OCI-LY7 (cell line): ENCODE data around the gene HEATR3. TPM values are rescaled to one million over a fixed set of nuclear protein-coding genes. Genes with fewer than 3 reads are reported as not detected.
"Not testable (repeated sequence)": the region's sequence is repeated elsewhere in the genome, so short reads cannot be mapped to it uniquely, and the experiment has no call there.

Experiments used
- BruUV-seq: library from RNA; stranded (reverse); fragments of 400-500 nt; replicated peaks from 2 replicates; lab custom pipeline; 2021; lab: Mats Ljungman, UMichigan
- CTCF ChIA-PET: fragments of 300-600 bp; sonication (Branson Sonifier 250); formaldehyde crosslinking; loops from one replicate; lab custom pipeline; 2022; ENCODE audit warnings: antibody characterized with exemption; ENCODE audit not compliant: unreplicated experiment; lab: Charles Lee
- POLR2A ChIA-PET: fragments of 300-600 bp; sonication (Branson Sonifier 250); formaldehyde crosslinking; loops from one replicate; lab custom pipeline; 2022; ENCODE audit warnings: antibody characterized with exemption; lab: Charles Lee
- DNase-seq: peaks from one replicate; pipeline ENCODE4 v3.0.0-alpha.2; 2015; ENCODE audit warnings: low spot score
- H2AFZ ChIP-seq: fragments of 200-600 bp; sonication (generic), shearing (Covaris generic); 2 replicates; pipeline ENCODE4 v1.6.1; 2014; ENCODE audit warnings: mild to moderate bottlenecking, antibody characterized with exemption, low read length, moderate library complexity
- H3K27ac ChIP-seq: fragments of 200-600 bp; sonication (generic); 2 replicates; pipeline ENCODE4 v1.5.1; 2014; ENCODE audit warnings: mixed run types, low read depth, mild to moderate bottlenecking, moderate library complexity, low read length, inconsistent platforms; ENCODE audit not compliant: poor library complexity, severe bottlenecking
- H3K36me3 ChIP-seq: fragments of 200-600 bp; sonication (generic); 2 replicates; pipeline ENCODE4 v1.6.1; 2014; ENCODE audit warnings: mild to moderate bottlenecking, antibody characterized with exemption, low read length, moderate library complexity, mixed read lengths; ENCODE audit not compliant: insufficient read depth
- H3K4me1 ChIP-seq: fragments of 200-600 bp; sonication (generic); 2 replicates; pipeline ENCODE4 v1.5.1; 2014; ENCODE audit warnings: mild to moderate bottlenecking, low read length; ENCODE audit not compliant: insufficient read depth, poor library complexity, severe bottlenecking
- H3K4me2 ChIP-seq: fragments of 200-600 bp; sonication (generic); 2 replicates; pipeline ENCODE4 v1.6.1; 2014; ENCODE audit warnings: mild to moderate bottlenecking, low read length
- H3K4me3 ChIP-seq: fragments of 200-600 bp; sonication (generic); 2 replicates; pipeline ENCODE4 v1.5.1; 2014; ENCODE audit warnings: mild to moderate bottlenecking, low read depth, low read length; ENCODE audit not compliant: poor library complexity, severe bottlenecking
- H3K79me2 ChIP-seq: fragments of 200-600 bp; sonication (generic); 2 replicates; pipeline ENCODE4 v1.6.1; 2016; ENCODE audit warnings: low read depth, mild to moderate bottlenecking, low read length, moderate library complexity, mixed read lengths; ENCODE audit not compliant: insufficient read depth
- H3K9me2 ChIP-seq: fragments of 200-600 bp; sonication (generic); 2 replicates; pipeline ENCODE4 v1.6.1; 2016; ENCODE audit warnings: mild to moderate bottlenecking, low read length, mixed read lengths; ENCODE audit not compliant: insufficient read depth
- H3K9me3 ChIP-seq: fragments of 200-600 bp; sonication (generic); 2 replicates; pipeline ENCODE4 v1.6.1; 2014; ENCODE audit warnings: mild to moderate bottlenecking, mixed run types, low read length, mixed read lengths
- H4K20me1 ChIP-seq: fragments of 200-600 bp; sonication (generic); 2 replicates; pipeline ENCODE4 v1.6.1; 2014; ENCODE audit warnings: mild to moderate bottlenecking, antibody characterized with exemption, low read length, moderate library complexity, mixed read lengths; ENCODE audit not compliant: insufficient read depth
- EZH2phosphoT487 ChIP-seq: fragments of 200-600 bp; sonication (generic); IDR thresholded peaks from 2 replicates; pipeline ENCODE4 v1.6.1; 2018; ENCODE audit warnings: low read depth, borderline replicate concordance, mild to moderate bottlenecking, mixed run types, antibody characterized with exemption, low read length, moderate library complexity, mixed read lengths
- intact Hi-C: fragments of 100-400 bp; cut with micrococcal nuclease; formaldehyde crosslinking; loops from one replicate; pipeline ENCODE4 v1.10.0; 2022; ENCODE audit not compliant: unreplicated experiment
- total RNA-seq, 2 experiments: library from RNA; depleted of rRNA in 1 of 2; stranded (reverse); fragments of >200 nt in 1 of 2; shearing (Covaris generic) in 1 of 2; gene quantifications; 2 replicates each; pipeline ENCODE4 v1.2.3, GENCODE V29; 2014 to 2022
- TF ChIP-seq, protein P1 (sequence below): fragments of 200-600 bp; sonication (generic); conservative IDR thresholded peaks from 2 replicates; pipeline ENCODE4 v1.5.1; 2014; ENCODE audit warnings: mild to moderate bottlenecking, antibody characterized with exemption, low read length, moderate library complexity, mixed read lengths

HEATR3 gene
- total RNA-seq, 2 experiments from 2014 or later = 34.2 to 50.6 TPM

- Histone ChIP-seq H2AFZ (no peak overlapping the region), H3K4me2 (no peak overlapping the region), H3K4me3 (no peak overlapping the region), H4K20me1 (no peaks in the 10 kb centered on the region), H3K79me2 (no peaks in the 10 kb centered on the region), H3K9me3 (no peaks in the 10 kb centered on the region), H3K27ac (no peak overlapping the region), H3K4me1 (no peaks in the 10 kb centered on the region), H3K36me3 (no peaks in the 10 kb centered on the region), H3K9me2 (no peaks in the 10 kb centered on the region)
- ChIA-PET POLR2A (no interaction called here), CTCF (no interaction called here)
- DNase-seq = no peak
- BruUV-seq = no TSS peak
- intact Hi-C loops = no loop called here
- no peak for TF ChIP-seq EZH2phosphoT487
- TF ChIP-seq, protein P1, sequence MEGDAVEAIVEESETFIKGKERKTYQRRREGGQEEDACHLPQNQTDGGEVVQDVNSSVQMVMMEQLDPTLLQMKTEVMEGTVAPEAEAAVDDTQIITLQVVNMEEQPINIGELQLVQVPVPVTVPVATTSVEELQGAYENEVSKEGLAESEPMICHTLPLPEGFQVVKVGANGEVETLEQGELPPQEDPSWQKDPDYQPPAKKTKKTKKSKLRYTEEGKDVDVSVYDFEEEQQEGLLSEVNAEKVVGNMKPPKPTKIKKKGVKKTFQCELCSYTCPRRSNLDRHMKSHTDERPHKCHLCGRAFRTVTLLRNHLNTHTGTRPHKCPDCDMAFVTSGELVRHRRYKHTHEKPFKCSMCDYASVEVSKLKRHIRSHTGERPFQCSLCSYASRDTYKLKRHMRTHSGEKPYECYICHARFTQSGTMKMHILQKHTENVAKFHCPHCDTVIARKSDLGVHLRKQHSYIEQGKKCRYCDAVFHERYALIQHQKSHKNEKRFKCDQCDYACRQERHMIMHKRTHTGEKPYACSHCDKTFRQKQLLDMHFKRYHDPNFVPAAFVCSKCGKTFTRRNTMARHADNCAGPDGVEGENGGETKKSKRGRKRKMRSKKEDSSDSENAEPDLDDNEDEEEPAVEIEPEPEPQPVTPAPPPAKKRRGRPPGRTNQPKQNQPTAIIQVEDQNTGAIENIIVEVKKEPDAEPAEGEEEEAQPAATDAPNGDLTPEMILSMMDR = no peak
Measured at GRCh38 chr16:50124769-50125168, 59.0 kb downstream of the HEATR3 start.

GRCh38 chr16:50126183-50126582 lies 60.4 kb downstream of the HEATR3 start:
- no peaks in the 10 kb centered on the region for H3K9me2 ChIP-seq
- no peaks in the 10 kb centered on the region for H3K36me3 ChIP-seq
- BruUV-seq = no TSS peak
- no peak overlapping the region for H3K4me2 ChIP-seq
- H2AFZ ChIP-seq = no peak overlapping the region
- CTCF ChIA-PET = no interaction called here
- no peak for DNase-seq
- H3K27ac ChIP-seq = no peak overlapping the region
- intact Hi-C loops = no loop called here
- no peaks in the 10 kb centered on the region for H3K79me2 ChIP-seq
- no peaks in the 10 kb centered on the region for H3K9me3 ChIP-seq
- H4K20me1 ChIP-seq = no peaks in the 10 kb centered on the region
- TF ChIP-seq EZH2phosphoT487 = no peak
- TF ChIP-seq, protein P1 = no peak
- H3K4me1 ChIP-seq = no peaks in the 10 kb centered on the region
- H3K4me3 ChIP-seq = no peak overlapping the region
- POLR2A ChIA-PET = no interaction called here

GRCh38 chr16:50132571-50132970 lies 66.8 kb downstream of the HEATR3 start:
- H3K4me3 ChIP-seq, H3K79me2 ChIP-seq, H3K9me3 ChIP-seq, H3K4me2 ChIP-seq, H3K27ac ChIP-seq, BruUV-seq, H3K36me3 ChIP-seq, intact Hi-C loops, H3K4me1 ChIP-seq, CTCF ChIA-PET, DNase-seq, H3K9me2 ChIP-seq, H4K20me1 ChIP-seq, H2AFZ ChIP-seq: not testable (repeated sequence)
- POLR2A ChIA-PET = interaction anchor here (0.5 kb wide), 1 partner anchor 50 kb away, joined by 3 read pairs; no protein-coding TSS in a partner anchor
